Measurements from ENCODE around the gene TATDN2. TPM values are rescaled to one million over a fixed set of nuclear protein-coding genes. Genes with fewer than 3 reads are reported as not detected.

TATDN2 gene
- total RNA-seq, 1 experiment from 2014 or later, result 30.4 TPM

GRCh38 chr3:10274601-10275000 lies 26.3 kb downstream of the TATDN2 start:
- no peaks in the 10 kb centered on the region; the same call in 1 of the 2 replicates for H3K36me3 ChIP-seq (ENCODE audit: control insufficient read depth, insufficient read depth, low read length)
- H3K4me1 ChIP-seq (ENCODE audit: control insufficient read depth, insufficient read depth, low read length), result no peaks in the 10 kb centered on the region

GRCh38 chr3:10277115-10277625 lies 28.9 kb downstream of the TATDN2 start:
- CTCF ChIA-PET, result no interaction called here
- POLR2A ChIA-PET, result no interaction called here
- Histone ChIP-seq H3K36me3 (ENCODE audit: control insufficient read depth, insufficient read depth, low read length) (0 out of 2 replicates have a peak, but pooled peaks cover 2% of the 10 kb centered on the region), H3K9me3 (ENCODE audit: control insufficient read depth, insufficient read depth, low read depth, low read length) (no peaks in the 10 kb centered on the region), H3K27me3 (ENCODE audit: control insufficient read depth, insufficient read depth, low read length) (no peaks in the 10 kb centered on the region), H3K4me1 (ENCODE audit: control insufficient read depth, insufficient read depth, low read length) (no peaks in the 10 kb centered on the region), H3K4me3 (ENCODE audit: low read depth in 2 of 2, low read length in 2 of 2) (no peak overlapping the region), H3K27ac (ENCODE audit: low read length) (no peak overlapping the region)
- DNase-seq (ENCODE audit: low read depth, low spot score), result no peak
- no TSS peak for BruUV-seq (replicated peaks)
- no peak for TF ChIP-seq CTCF (IDR thresholded peaks at IDR 0.05)
- TF ChIP-seq SIN3A (IDR thresholded peaks at IDR 0.05; ENCODE audit: borderline replicate concordance, insufficient read depth, low read depth, low read length), result no peak
- no peak for TF ChIP-seq POLR2AphosphoS5 (IDR thresholded peaks at IDR 0.05; ENCODE audit: low read depth, low read length)
- no peak for TF ChIP-seq TCF7L2 (IDR thresholded peaks at IDR 0.05; ENCODE audit: low read depth, low read length)
- TF ChIP-seq REST (IDR thresholded peaks at IDR 0.05; ENCODE audit: insufficient read depth in 1 of 2, low read depth in 2 of 2, low read length in 1 of 2), result no peak
- intact Hi-C loops (cut with micrococcal nuclease; ENCODE audit: unreplicated experiment) (no loop called here), in situ Hi-C loops (cut with HindIII; ENCODE audit: low pct_unique_long_range_greater_than_20kb, low sequenced_read_pairs) (no loop called here)
- no peak for ATAC-seq

More at GRCh38 chr3:10274601-10275000, 26.3 kb downstream of the TATDN2 start:
- no peak for ATAC-seq
- Histone ChIP-seq H3K27me3 (ENCODE audit: control insufficient read depth, insufficient read depth, low read length) (no peaks in the 10 kb centered on the region), H3K9me3 (ENCODE audit: control insufficient read depth, insufficient read depth, low read depth, low read length) (no peaks in the 10 kb centered on the region), H3K27ac (ENCODE audit: low read length) (no peak overlapping the region), H3K4me3 (ENCODE audit: low read depth in 2 of 2, low read length in 2 of 2) (no peak overlapping the region)
- in situ Hi-C loops (cut with HindIII; ENCODE audit: low pct_unique_long_range_greater_than_20kb, low sequenced_read_pairs), result no loop called here
- intact Hi-C loops (cut with micrococcal nuclease; ENCODE audit: unreplicated experiment), result no loop called here
- POLR2A ChIA-PET, result no interaction called here
- CTCF ChIA-PET, result no interaction called here
- BruUV-seq (replicated peaks), result no TSS peak
- DNase-seq (ENCODE audit: low read depth, low spot score), result no peak
- TF ChIP-seq CTCF (IDR thresholded peaks at IDR 0.05) (no peak), REST (IDR thresholded peaks at IDR 0.05; ENCODE audit: insufficient read depth in 1 of 2, low read depth in 2 of 2, low read length in 1 of 2) (no peak), SIN3A (IDR thresholded peaks at IDR 0.05; ENCODE audit: borderline replicate concordance, insufficient read depth, low read depth, low read length) (no peak), POLR2AphosphoS5 (IDR thresholded peaks at IDR 0.05; ENCODE audit: low read depth, low read length) (no peak), TCF7L2 (IDR thresholded peaks at IDR 0.05; ENCODE audit: low read depth, low read length) (no peak)
